PFSK-1 (cell line): ENCODE measurements around the gene SNRNP27.

ENCODE experiments used
- FOXP2 ChIP-seq: optimal IDR thresholded peaks from 2 replicates; pipeline ENCODE3; 2011; ENCODE audit warnings: borderline replicate concordance, control low read depth, inconsistent platforms; ENCODE audit not compliant: insufficient read depth; ENCODE audit errors: extremely low read length, extremely low read depth
- POLR2AphosphoS5 ChIP-seq: IDR thresholded peaks from 2 replicates; pipeline ENCODE4 v1.6.1; 2012; ENCODE audit warnings: low read depth, mild to moderate bottlenecking, control low read depth, low read length, moderate library complexity
- REST ChIP-seq, 2 experiments: IDR thresholded peaks; 2 replicates each; pipeline versions ENCODE4 v1.6.1 to v1.8.0; 2011 to 2012; ENCODE audit warnings: low read depth in 2 of 2, low read length in 2 of 2, control low read depth in 1 of 2, inconsistent platforms in 1 of 2, mild to moderate bottlenecking in 1 of 2, moderate library complexity in 1 of 2; ENCODE audit not compliant: insufficient read depth in 1 of 2
- SIN3A ChIP-seq: IDR thresholded peaks from 2 replicates; pipeline ENCODE4 v1.6.1; 2012; ENCODE audit warnings: mild to moderate bottlenecking, low read length, moderate library complexity, borderline replicate concordance; ENCODE audit not compliant: insufficient read depth
- TAF1 ChIP-seq: IDR thresholded peaks from 2 replicates; pipeline ENCODE4 v1.6.1; 2012; ENCODE audit warnings: low read length, control low read depth, borderline replicate concordance; ENCODE audit not compliant: insufficient read depth

The SNRNP27 gene

GRCh38 chr2:69918401-69918800 is 24.6 kb downstream of the SNRNP27 start:
- TF ChIP-seq REST (IDR thresholded peaks at IDR 0.05; ENCODE audit: insufficient read depth in 1 of 2, low read depth in 2 of 2, low read length in 2 of 2) = no peak
- TF ChIP-seq FOXP2 = no peak

GRCh38 chr2:69923116-69923515 is 29.4 kb downstream of the SNRNP27 start:
- TF ChIP-seq SIN3A = no peak
- no peak for TF ChIP-seq REST (IDR thresholded peaks at IDR 0.05; ENCODE audit: insufficient read depth in 1 of 2, low read depth in 2 of 2, low read length in 2 of 2)
- no peak for TF ChIP-seq POLR2AphosphoS5
- no peak for TF ChIP-seq TAF1
- TF ChIP-seq FOXP2 = no peak

- TF ChIP-seq FOXP2 (no peak), REST (IDR thresholded peaks at IDR 0.05; ENCODE audit: insufficient read depth in 1 of 2, low read depth in 2 of 2, low read length in 2 of 2) (no peak), POLR2AphosphoS5 (no peak), TAF1 (no peak), SIN3A (no peak)
These were observed 33.2 kb downstream of the SNRNP27 start for GRCh38 chr2:69926849-69927515.

GRCh38 chr2:69931832-69932595 is 38.3 kb downstream of the SNRNP27 start:
- TF ChIP-seq TAF1 = no peak
- no peak for TF ChIP-seq SIN3A
- TF ChIP-seq REST (IDR thresholded peaks at IDR 0.05; ENCODE audit: insufficient read depth in 1 of 2, low read depth in 2 of 2, low read length in 2 of 2) = no peak
- no peak for TF ChIP-seq POLR2AphosphoS5
- TF ChIP-seq FOXP2 = no peak

GRCh38 chr2:69932596-69932922 is 38.8 kb downstream of the SNRNP27 start:
- no peak for TF ChIP-seq TAF1
- TF ChIP-seq POLR2AphosphoS5 = no peak
- no peak for TF ChIP-seq REST (IDR thresholded peaks at IDR 0.05; ENCODE audit: insufficient read depth in 1 of 2, low read depth in 2 of 2, low read length in 2 of 2)
